Adrenal gland (tissue), 5 donors: ENCODE results near the gene RAD52.

Source experiments
- CTCF ChIP-seq, 6 experiments: fragments of 450-650 bp in 4 of 6; fragments of 200-600 bp in 2 of 6; sonication (generic) in 1 of 6; IDR thresholded peaks; 1 replicate in 5 of 6; 2 replicates in 1 of 6; pipeline versions ENCODE4 v1.5.1 to v1.8.0; 2016 to 2021; ENCODE audit warnings: antibody characterized with exemption in 6 of 6, mild to moderate bottlenecking in 2 of 6, moderate library complexity in 1 of 6
- POLR2A ChIP-seq, 2 donors: fragments of 450-650 bp; IDR thresholded peaks; one replicate each; pipeline ENCODE4 v1.6.1; 2017; ENCODE audit warnings: antibody characterized with exemption in 2 of 2, mild to moderate bottlenecking in 2 of 2, moderate library complexity in 1 of 2
- donor health status: DM: no; HTN: no; CAD: no.

- TF ChIP-seq CTCF (IDR thresholded peaks at IDR 0.05) (no peak), POLR2A (IDR thresholded peaks at IDR 0.05) (no peak)
These were observed 44.0 kb downstream of the RAD52 start for GRCh38 chr12:905261-906031.
